Activated naive CD8-positive, alpha-beta T cell treated with anti-CD3 and anti-CD28 coated beads, Interleukin-2, amount 10 ng/mL, durations not matched to agents 7 days and 5 days (primary cell): ENCODE results near the gene CCDC63. TPM values are rescaled to one million over a fixed set of nuclear protein-coding genes. Genes with fewer than 3 reads are reported as not detected.

ENCODE experiments used
- ATAC-seq: fragments of 150-1000 bp; cut with Tn5 transposase; one replicate; pipeline ENCODE4 v1.10.0; 2021; ENCODE audit warnings: low read depth, moderate library complexity
- POLR2A ChIA-PET: fragments of 350-600 bp; sonication (Branson Sonifier 250); formaldehyde crosslinking; loops from one replicate; lab custom pipeline; 2021; ENCODE audit warnings: antibody characterized with exemption; lab: Charles Lee
- DNase-seq: peaks from one replicate; pipeline ENCODE4 v3.0.0; 2021
- H3K27ac Mint-ChIP-seq: one replicate; pipeline ENCODE4 v1.8.0; 2022; ENCODE audit warnings: mild to moderate bottlenecking, mixed read lengths
- H3K27me3 Mint-ChIP-seq: one replicate; pipeline ENCODE4 v1.8.0; 2022; ENCODE audit warnings: mild to moderate bottlenecking, moderate library complexity, mixed read lengths
- H3K36me3 Mint-ChIP-seq: one replicate; pipeline ENCODE4 v1.8.0; 2021; ENCODE audit warnings: mild to moderate bottlenecking, mixed read lengths
- H3K4me1 Mint-ChIP-seq: one replicate; pipeline ENCODE4 v1.8.0; 2021; ENCODE audit warnings: mixed read lengths
- H3K4me3 Mint-ChIP-seq: one replicate; pipeline ENCODE4 v1.8.0; 2022; ENCODE audit warnings: mild to moderate bottlenecking, moderate library complexity, mixed read lengths
- H3K9me3 Mint-ChIP-seq: one replicate; pipeline ENCODE4 v1.8.0; 2021; ENCODE audit warnings: mixed read lengths
- total RNA-seq, 2 experiments: library from RNA; stranded (reverse); gene quantifications; one replicate each; pipeline ENCODE4 v1.2.3, GENCODE V29; 2021

Gene CCDC63
- total RNA-seq, 2 experiments from 2014 or later = not detected

DNA sequence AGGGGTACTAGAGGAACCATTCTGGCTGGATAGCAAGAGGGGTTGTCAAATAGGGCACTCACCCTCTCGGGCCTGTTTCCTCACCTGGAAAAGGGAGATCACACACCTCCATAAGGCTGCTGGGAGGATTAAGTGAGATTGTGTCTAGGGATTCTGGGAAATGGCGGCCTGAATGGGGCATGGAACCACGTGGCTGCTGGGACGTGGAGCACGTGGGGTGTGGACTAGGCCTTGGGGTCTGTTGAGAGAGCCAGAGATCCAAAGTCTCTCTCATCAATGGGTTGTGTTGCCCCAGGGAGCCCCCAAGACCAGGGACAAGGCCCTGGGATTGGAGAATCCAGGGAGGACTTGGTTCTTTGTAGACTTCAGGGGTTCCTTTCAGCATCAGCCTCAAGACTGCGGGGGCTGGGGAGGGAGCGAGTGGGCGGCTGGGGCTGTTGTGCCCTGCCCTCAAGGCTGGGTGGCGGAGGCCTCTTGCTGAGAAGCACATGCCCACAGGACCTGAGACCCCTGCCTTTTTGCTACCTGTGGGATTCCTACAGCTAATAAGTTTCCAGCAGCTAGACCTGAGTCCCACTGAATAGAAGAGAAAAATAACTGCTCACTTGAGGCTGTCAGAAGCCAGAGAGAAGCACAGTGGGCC is 77.0 kb downstream of the CCDC63 start:
- DNase-seq = no peak
- no peak for ATAC-seq

DNA sequence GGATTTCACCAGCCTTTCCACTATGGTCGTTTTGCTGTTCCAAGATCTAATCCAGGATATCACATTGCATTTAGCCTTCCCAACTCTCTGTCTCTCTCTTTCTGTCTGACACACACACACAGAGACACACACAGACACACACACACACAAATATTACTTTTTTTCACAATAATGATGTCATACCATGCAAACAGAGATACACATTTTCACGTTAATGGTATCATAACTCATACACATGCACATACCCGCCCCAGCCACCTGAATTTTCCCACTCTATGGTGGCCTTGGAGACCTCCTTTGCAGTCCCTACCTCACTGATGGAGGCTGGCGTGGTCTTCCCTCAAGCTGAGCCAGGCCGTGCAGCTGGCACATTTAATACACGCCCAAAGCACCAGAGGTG is 80.8 kb downstream of the CCDC63 start:
- DNase-seq (no peak), ATAC-seq (no peak)
- H3K27ac Mint-ChIP-seq = no peak overlapping the region
- H3K36me3 Mint-ChIP-seq = no peaks in the 10 kb centered on the region
- H3K4me3 Mint-ChIP-seq = no peak overlapping the region
- H3K9me3 Mint-ChIP-seq = no peaks in the 10 kb centered on the region
- peaks cover 9% of the 10 kb centered on the region for H3K27me3 Mint-ChIP-seq
- POLR2A ChIA-PET = no interaction called here
- no peaks in the 10 kb centered on the region for H3K4me1 Mint-ChIP-seq

More for the DNA sequence above, 77.0 kb downstream of the CCDC63 start:
- no peaks in the 10 kb centered on the region for H3K4me1 Mint-ChIP-seq
- no peak overlapping the region for H3K4me3 Mint-ChIP-seq
- H3K36me3 Mint-ChIP-seq = no peaks in the 10 kb centered on the region
- H3K9me3 Mint-ChIP-seq = no peaks in the 10 kb centered on the region
- POLR2A ChIA-PET = no interaction called here
- H3K27ac Mint-ChIP-seq = no peak overlapping the region
- peaks cover 18% of the 10 kb centered on the region for H3K27me3 Mint-ChIP-seq

DNA sequence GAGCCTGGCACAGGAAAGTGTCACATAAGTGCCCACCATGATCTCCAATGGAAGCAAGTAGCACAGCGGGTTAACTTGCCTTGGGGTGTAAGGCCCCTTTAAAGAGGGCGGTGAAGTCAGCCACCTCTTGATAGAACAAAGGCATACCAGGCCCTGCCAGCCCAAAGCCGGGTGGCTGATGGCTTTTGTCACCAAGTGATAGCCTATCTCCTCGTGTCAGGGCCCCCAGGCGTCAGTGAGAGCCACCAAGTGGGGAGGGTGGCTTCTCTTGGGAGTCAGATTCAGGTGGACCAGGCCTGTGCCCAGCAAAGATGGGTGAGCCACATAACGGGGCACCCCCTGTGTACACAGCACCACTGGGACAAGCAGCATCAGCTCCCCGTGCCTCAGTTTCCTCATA is 81.9 kb downstream of the CCDC63 start:
- no peak for DNase-seq
- Mint-ChIP-seq H3K27ac (no peak overlapping the region), H3K4me3 (no peak overlapping the region), H3K9me3 (no peaks in the 10 kb centered on the region), H3K36me3 (no peaks in the 10 kb centered on the region), H3K27me3 (peaks cover 9% of the 10 kb centered on the region), H3K4me1 (no peaks in the 10 kb centered on the region)
- POLR2A ChIA-PET = no interaction called here
- no peak for ATAC-seq

- no peak for ATAC-seq
- H3K4me3 Mint-ChIP-seq = no peak overlapping the region
- H3K36me3 Mint-ChIP-seq = no peaks in the 10 kb centered on the region
These were observed 83.0 kb downstream of the CCDC63 start for GRCh38 chr12:110929818-110930217.

DNA sequence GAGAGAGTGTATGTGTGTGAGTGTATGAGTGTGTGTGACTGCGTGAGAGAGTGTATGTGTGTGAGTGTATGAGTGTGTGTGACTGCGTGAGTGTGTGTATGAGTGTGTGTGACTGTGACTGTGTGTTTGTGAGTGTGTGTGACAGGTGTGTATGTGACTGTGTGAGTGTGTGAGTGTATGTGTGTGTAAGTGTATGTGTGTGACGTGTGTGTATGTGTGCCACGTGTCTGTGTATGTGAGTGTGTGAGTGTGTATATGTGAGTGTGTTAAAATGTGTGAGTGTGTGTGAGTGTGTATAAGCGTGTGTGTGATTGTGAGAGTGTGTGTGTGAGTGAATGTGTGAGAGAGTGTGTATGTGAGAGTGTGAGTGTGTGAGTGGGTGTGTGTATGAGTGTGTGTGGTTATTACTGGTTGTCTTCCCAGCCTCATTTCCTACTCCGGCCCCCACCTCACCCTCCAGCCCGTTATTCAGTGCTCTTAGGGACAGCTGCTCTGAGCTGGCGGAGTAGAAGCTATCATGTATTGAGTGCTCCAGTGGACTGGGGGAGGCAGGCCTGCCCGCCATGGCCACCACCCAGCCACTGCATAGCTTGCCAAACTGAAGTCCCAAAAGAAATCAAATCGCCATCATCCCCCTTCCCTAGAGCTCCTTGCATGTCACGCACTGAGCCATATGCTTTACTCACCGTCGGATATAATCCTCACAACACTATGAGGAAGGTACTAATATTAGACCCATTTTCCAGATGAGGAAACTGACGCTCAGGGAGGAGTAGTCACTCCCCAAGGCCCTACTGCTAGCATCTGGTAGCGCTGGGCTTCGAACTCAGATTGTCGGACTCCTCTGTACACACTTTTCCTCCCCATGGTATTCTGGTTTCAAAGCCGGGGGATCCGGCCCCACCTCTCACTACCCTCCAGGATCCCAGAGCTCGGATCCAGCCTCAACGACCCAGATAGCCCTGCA is 83.8 kb downstream of the CCDC63 start:
- POLR2A ChIA-PET = no interaction called here
- Mint-ChIP-seq H3K27ac (no peak overlapping the region), H3K4me1 (no peaks in the 10 kb centered on the region), H3K36me3 (no peaks in the 10 kb centered on the region), H3K27me3 (peaks cover 8% of the 10 kb centered on the region), H3K9me3 (no peaks in the 10 kb centered on the region), H3K4me3 (no peak overlapping the region)
- ATAC-seq (no peak), DNase-seq (no peak)

More at GRCh38 chr12:110929818-110930217, 83.0 kb downstream of the CCDC63 start:
- DNase-seq = no peak
- POLR2A ChIA-PET = no interaction called here
- peaks cover 9% of the 10 kb centered on the region for H3K27me3 Mint-ChIP-seq
- H3K9me3 Mint-ChIP-seq = no peaks in the 10 kb centered on the region
- H3K4me1 Mint-ChIP-seq = no peaks in the 10 kb centered on the region
- H3K27ac Mint-ChIP-seq = no peak overlapping the region

DNA sequence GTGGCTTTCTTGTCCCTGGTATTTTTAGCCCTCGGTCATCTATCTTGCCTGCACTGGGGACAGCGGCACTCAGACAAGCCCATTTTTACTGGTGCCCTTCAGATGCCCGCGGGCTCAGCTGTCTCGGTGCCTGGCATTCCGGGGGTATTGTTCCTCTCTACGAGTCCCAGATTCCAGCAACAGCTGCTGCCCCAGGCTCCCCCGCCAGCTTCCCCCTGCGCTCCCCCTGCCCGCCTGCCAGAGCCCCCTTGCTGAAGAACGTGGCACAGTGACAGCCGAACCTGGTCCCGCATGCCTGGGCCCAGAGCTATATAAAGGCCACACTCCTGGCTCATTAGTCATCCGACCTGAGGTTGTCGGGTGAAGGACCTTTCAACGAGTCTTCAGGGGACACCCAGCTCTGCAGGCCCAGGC is 84.5 kb downstream of the CCDC63 start:
- DNase-seq (no peak), ATAC-seq (no peak)
- Mint-ChIP-seq H3K27me3 (peaks cover 8% of the 10 kb centered on the region), H3K9me3 (no peaks in the 10 kb centered on the region), H3K4me3 (no peak overlapping the region), H3K27ac (no peak overlapping the region), H3K4me1 (no peaks in the 10 kb centered on the region), H3K36me3 (no peaks in the 10 kb centered on the region)
- POLR2A ChIA-PET = no interaction called here

DNA sequence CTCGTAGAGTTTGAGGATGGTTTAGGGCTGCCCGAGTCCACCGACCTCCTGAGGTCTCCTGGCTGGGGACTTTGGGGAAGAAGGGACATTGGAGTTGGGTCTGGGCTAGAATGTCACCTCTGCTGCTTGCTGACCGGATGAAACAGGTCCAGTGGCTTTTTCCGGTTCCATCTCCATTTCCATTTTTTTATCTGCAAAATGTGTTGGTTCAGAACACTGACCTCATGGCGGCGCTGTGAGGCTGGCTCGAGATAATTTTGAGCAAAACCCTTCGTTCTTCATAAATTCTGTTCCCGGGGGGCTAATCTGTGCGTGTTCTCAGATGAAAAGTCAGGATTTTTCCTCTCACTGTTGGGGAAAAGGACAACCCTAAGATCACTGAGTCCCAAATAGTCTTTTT is 85.3 kb downstream of the CCDC63 start:
- Mint-ChIP-seq H3K36me3 (no peaks in the 10 kb centered on the region), H3K4me1 (peaks cover under 1% of the 10 kb centered on the region), H3K27me3 (peaks cover 10% of the 10 kb centered on the region), H3K27ac (no peak overlapping the region), H3K4me3 (no peak overlapping the region), H3K9me3 (no peaks in the 10 kb centered on the region)
- no peak for DNase-seq
- no peak for ATAC-seq
- POLR2A ChIA-PET = no interaction called here

GRCh38 chr12:110933326-110933974 is 86.7 kb downstream of the CCDC63 start:
- Mint-ChIP-seq H3K27ac (no peak overlapping the region), H3K9me3 (no peaks in the 10 kb centered on the region), H3K36me3 (no peaks in the 10 kb centered on the region), H3K4me3 (no peak overlapping the region), H3K4me1 (peaks cover 6% of the 10 kb centered on the region), H3K27me3 (peaks cover 15% of the 10 kb centered on the region)
- POLR2A ChIA-PET = no interaction called here
- DNase-seq (no peak), ATAC-seq (no peak)

DNA sequence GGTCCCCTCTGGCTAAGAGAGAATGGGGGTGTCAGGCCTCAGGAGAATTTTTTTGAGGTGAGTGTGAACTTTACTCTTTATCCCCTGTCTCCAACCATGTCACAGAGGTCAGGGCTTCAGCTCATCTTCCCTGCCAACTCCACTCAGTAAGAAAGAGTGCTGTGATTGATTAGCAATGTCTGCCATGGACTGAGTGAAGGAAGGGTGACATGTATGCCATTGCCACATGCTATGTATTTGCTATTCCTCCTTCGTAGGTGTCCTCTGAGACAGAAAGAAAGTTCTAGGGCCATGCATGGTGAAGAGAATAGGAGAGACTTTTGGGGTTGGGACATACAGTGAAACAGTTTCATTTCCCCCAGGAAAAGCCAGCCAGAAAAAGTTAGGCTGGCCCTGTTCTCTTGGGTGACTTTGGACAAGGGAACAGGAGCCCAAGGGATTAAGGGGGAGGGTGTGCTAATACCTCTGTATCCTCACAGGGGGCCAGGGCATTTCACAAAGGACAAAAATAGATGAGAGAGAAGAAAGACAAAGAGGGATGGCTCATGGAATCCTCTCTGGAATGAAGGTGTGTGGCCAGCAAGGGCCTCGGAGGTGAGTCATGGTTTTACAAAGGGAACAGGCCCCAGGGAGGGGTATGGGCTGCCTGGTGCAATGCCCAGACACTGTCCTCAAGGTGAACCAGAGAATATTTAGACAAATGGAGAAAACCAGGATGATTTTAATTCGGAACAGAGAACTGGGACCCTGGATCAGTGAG is 87.5 kb downstream of the CCDC63 start:
- no peaks in the 10 kb centered on the region for H3K9me3 Mint-ChIP-seq
- POLR2A ChIA-PET = no interaction called here
- H3K27ac Mint-ChIP-seq = no peak overlapping the region

DNA sequence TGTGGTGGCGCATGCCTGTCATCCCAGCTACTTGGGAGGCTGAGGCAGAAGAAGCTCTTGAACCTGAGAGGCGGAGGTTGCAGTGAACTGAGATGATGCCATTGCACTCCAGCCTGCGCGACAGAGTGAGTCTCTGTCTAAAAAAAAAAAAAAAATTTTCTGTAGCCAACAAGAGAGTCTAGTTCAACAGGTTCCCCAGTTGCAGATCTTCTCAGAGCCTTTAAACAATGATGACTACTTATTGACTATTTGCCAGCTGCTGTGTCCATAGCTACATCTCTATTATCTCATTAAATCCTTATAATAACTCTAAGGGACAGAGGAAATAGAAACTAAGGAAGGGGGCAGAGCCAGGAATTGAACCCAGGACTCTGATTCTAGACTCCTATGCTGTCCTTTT is 88.8 kb downstream of the CCDC63 start:
- DNase-seq (no peak), ATAC-seq (no peak)
- Mint-ChIP-seq H3K4me3 (no peak overlapping the region), H3K9me3 (no peaks in the 10 kb centered on the region), H3K36me3 (no peaks in the 10 kb centered on the region), H3K27ac (no peak overlapping the region), H3K4me1 (peaks cover 6% of the 10 kb centered on the region), H3K27me3 (peaks cover 17% of the 10 kb centered on the region)
- POLR2A ChIA-PET = no interaction called here

More for the DNA sequence above, 87.5 kb downstream of the CCDC63 start:
- DNase-seq (no peak), ATAC-seq (no peak)
- no peaks in the 10 kb centered on the region for H3K36me3 Mint-ChIP-seq
- peaks cover 6% of the 10 kb centered on the region for H3K4me1 Mint-ChIP-seq
- no peak overlapping the region for H3K4me3 Mint-ChIP-seq
- H3K27me3 Mint-ChIP-seq = peaks cover 17% of the 10 kb centered on the region

GRCh38 chr12:110936367-110937103 is 89.7 kb downstream of the CCDC63 start:
- Mint-ChIP-seq H3K4me3 (no peak overlapping the region), H3K4me1 (peaks cover 6% of the 10 kb centered on the region), H3K9me3 (no peaks in the 10 kb centered on the region), H3K36me3 (no peaks in the 10 kb centered on the region), H3K27ac (no peak overlapping the region), H3K27me3 (peaks cover 17% of the 10 kb centered on the region)
- ATAC-seq (no peak), DNase-seq (no peak)
- POLR2A ChIA-PET = no interaction called here

DNA sequence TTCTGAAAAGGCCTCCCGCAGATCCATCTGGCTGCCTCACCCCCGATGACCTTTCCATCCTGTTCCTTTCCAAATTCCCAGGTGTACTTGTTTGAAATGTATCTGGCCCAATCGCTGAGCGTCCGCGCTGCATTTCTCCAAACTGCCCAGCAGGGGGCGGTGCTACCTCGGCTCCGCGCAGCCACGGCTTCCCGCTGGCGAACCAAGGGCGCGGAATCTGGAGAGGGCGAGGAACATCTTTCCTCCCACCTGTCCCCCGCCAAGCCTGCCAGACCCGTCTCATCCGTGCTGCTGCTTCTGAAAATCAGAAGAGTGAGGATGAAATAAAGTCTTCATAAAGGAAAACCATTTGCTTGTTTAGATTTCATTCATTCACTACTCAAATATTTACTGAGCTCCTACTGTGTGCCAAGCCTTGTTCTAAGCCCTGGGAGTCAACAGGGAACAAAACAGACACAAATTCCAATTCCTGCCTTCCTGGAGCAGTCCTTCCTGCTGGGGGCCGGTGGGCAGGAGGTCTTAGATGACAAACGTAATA is 90.4 kb downstream of the CCDC63 start:
- Mint-ChIP-seq H3K27ac (no peak overlapping the region), H3K4me3 (no peak overlapping the region)
- ATAC-seq = no peak

More for the DNA sequence above, 90.4 kb downstream of the CCDC63 start:
- peak; percentile 71 for DNase-seq
- Mint-ChIP-seq H3K36me3 (no peaks in the 10 kb centered on the region), H3K9me3 (no peaks in the 10 kb centered on the region), H3K27me3 (peaks cover 17% of the 10 kb centered on the region), H3K4me1 (peaks cover 6% of the 10 kb centered on the region)
- POLR2A ChIA-PET = no interaction called here
